ENCODE data around the gene RAD52. TPM values are rescaled to one million over a fixed set of nuclear protein-coding genes. Genes with fewer than 3 reads are reported as not detected.

RAD52 gene
- total and polyA plus RNA-seq, 4 donors = 3.7 to 14.2 (median 6.7) TPM

- peaks cover 9 to 58% (median 45%) of the 10 kb centered on the region in 4 donors for H3K36me3 ChIP-seq (ENCODE audit: control insufficient read depth in 4 of 4, insufficient read depth in 3 of 4, low read depth in 1 of 4, low read length in 3 of 4)
- H3K4me3 ChIP-seq (ENCODE audit: low read depth in 1 of 3, low read length in 3 of 3) = no peak overlapping the region
- no peaks in the 10 kb centered on the region for H3K9me3 ChIP-seq (ENCODE audit: control insufficient read depth in 4 of 4, low read length in 3 of 4)
- WGBS = 47% methylated on average over 5 of the region's 5 CpGs
- peak overlapping the region; percentile 15 to 23 for H3K27ac ChIP-seq (ENCODE audit: low read depth in 1 of 2, low read length in 2 of 2)
- DNase-seq (ENCODE audit: low spot score) = no peak
- no peak overlapping the region for H3K9ac ChIP-seq (ENCODE audit: low read depth in 1 of 2, low read length in 2 of 2)
- H3K4me1 ChIP-seq (ENCODE audit: control insufficient read depth in 4 of 4, insufficient read depth in 4 of 4, low read length in 3 of 4) = peaks cover 0 to 24% (median 21%) of the 10 kb centered on the region in 4 donors
- TF ChIP-seq TAF1 (conservative IDR thresholded peaks at IDR 0.05) = no peak
- no peak for TF ChIP-seq CTCF (IDR thresholded peaks at IDR 0.05; ENCODE audit: low read depth, low read length, missing input control)
- peak; percentile 20 for TF ChIP-seq SP1 (IDR thresholded peaks at IDR 0.05)
- no peak for TF ChIP-seq FOXA1 (IDR thresholded peaks at IDR 0.05)
- no peak for TF ChIP-seq ZBTB33 (IDR thresholded peaks at IDR 0.05)
- peak in 1 of 2 donors; percentile 31 for TF ChIP-seq HNF4A (conservative IDR thresholded peaks at IDR 0.05)
- TF ChIP-seq, protein P1, sequence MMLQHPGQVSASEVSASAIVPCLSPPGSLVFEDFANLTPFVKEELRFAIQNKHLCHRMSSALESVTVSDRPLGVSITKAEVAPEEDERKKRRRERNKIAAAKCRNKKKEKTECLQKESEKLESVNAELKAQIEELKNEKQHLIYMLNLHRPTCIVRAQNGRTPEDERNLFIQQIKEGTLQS (IDR thresholded peaks at IDR 0.05) = no peak
- TF ChIP-seq, protein P2, sequence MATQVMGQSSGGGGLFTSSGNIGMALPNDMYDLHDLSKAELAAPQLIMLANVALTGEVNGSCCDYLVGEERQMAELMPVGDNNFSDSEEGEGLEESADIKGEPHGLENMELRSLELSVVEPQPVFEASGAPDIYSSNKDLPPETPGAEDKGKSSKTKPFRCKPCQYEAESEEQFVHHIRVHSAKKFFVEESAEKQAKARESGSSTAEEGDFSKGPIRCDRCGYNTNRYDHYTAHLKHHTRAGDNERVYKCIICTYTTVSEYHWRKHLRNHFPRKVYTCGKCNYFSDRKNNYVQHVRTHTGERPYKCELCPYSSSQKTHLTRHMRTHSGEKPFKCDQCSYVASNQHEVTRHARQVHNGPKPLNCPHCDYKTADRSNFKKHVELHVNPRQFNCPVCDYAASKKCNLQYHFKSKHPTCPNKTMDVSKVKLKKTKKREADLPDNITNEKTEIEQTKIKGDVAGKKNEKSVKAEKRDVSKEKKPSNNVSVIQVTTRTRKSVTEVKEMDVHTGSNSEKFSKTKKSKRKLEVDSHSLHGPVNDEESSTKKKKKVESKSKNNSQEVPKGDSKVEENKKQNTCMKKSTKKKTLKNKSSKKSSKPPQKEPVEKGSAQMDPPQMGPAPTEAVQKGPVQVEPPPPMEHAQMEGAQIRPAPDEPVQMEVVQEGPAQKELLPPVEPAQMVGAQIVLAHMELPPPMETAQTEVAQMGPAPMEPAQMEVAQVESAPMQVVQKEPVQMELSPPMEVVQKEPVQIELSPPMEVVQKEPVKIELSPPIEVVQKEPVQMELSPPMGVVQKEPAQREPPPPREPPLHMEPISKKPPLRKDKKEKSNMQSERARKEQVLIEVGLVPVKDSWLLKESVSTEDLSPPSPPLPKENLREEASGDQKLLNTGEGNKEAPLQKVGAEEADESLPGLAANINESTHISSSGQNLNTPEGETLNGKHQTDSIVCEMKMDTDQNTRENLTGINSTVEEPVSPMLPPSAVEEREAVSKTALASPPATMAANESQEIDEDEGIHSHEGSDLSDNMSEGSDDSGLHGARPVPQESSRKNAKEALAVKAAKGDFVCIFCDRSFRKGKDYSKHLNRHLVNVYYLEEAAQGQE (IDR thresholded peaks at IDR 0.05) = no peak
- no peak for TF ChIP-seq MAX (IDR thresholded peaks at IDR 0.05)
- no peak for TF ChIP-seq JUND (IDR thresholded peaks at IDR 0.05)
- TF ChIP-seq YY1 (IDR thresholded peaks at IDR 0.05) = no peak
- no peak for TF ChIP-seq HNF4G (IDR thresholded peaks at IDR 0.05)
- TF ChIP-seq RXRA (IDR thresholded peaks at IDR 0.05) = peak in 1 of 2 donors; percentile 32
- no peak for TF ChIP-seq NR2F2 (IDR thresholded peaks at IDR 0.05)
- TF ChIP-seq GABPA (IDR thresholded peaks at IDR 0.05 in 1 of 2, conservative IDR thresholded peaks at IDR 0.05 in 1 of 2) = no peak
- TF ChIP-seq RAD21 (IDR thresholded peaks at IDR 0.05) = peak in 1 of 2 donors; percentile 42
- no peak for TF ChIP-seq FOXA2 (IDR thresholded peaks at IDR 0.05)
- TF ChIP-seq EGR1 (IDR thresholded peaks at IDR 0.05; ENCODE audit: low read depth in 2 of 2) = no peak
- H3K27me3 ChIP-seq (ENCODE audit: control insufficient read depth in 4 of 4, insufficient read depth in 4 of 4, low read length in 3 of 4) = no peaks in the 10 kb centered on the region
These were observed 46.4 kb downstream of the RAD52 start for GRCh38 chr12:903055-903454.

All from liver (tissue), 9 donors.